MM.1S (cell line): Measurements from ENCODE around the gene ABCF3.

Experiments
- DNase-seq: peaks from one replicate; pipeline ENCODE4 v3.0.0-alpha.2; 2015
- H2AFZ ChIP-seq: fragments of 300-600 bp; sonication (generic); 2 replicates; pipeline ENCODE4 v1.6.0; 2016; ENCODE audit warnings: antibody characterized with exemption, low read length
- H3F3A ChIP-seq: fragments of 300-600 bp; sonication (generic); 2 replicates; pipeline ENCODE4 v1.6.1; 2016; ENCODE audit warnings: mild to moderate bottlenecking, antibody characterized with exemption, low read length, moderate library complexity, mixed read lengths; ENCODE audit not compliant: insufficient read depth
- H3K27ac ChIP-seq: fragments of 300-600 bp; sonication (generic); 2 replicates; pipeline ENCODE4 v1.5.1; 2016; ENCODE audit warnings: mild to moderate bottlenecking, low read length
- H3K27me3 ChIP-seq: fragments of 300-600 bp; sonication (generic); replicated peaks from 2 replicates; pipeline ENCODE4 v1.6.0; 2016; ENCODE audit warnings: low read length; ENCODE audit not compliant: insufficient read depth
- H3K36me3 ChIP-seq: fragments of 300-600 bp; sonication (generic); replicated peaks from 2 replicates; pipeline ENCODE4 v1.6.1; 2016; ENCODE audit warnings: mild to moderate bottlenecking, low read length, mixed read lengths; ENCODE audit not compliant: insufficient read depth
- H3K4me1 ChIP-seq: fragments of 300-600 bp; sonication (generic); 2 replicates; pipeline ENCODE4 v1.6.1; 2016; ENCODE audit warnings: low read length, mixed read lengths
- H3K4me2 ChIP-seq: fragments of 300-600 bp; sonication (generic); 2 replicates; pipeline ENCODE4 v1.6.0; 2016; ENCODE audit warnings: low read depth, low read length
- H3K4me3 ChIP-seq: fragments of 300-600 bp; sonication (generic); 2 replicates; pipeline ENCODE4 v1.5.1; 2016; ENCODE audit warnings: low read length, mixed read lengths
- H3K79me2 ChIP-seq: fragments of 300-600 bp; sonication (generic); 2 replicates; pipeline ENCODE4 v1.6.1; 2016; ENCODE audit warnings: mixed run types, low read length, mixed read lengths
- H3K9ac ChIP-seq: fragments of 300-600 bp; sonication (generic); 2 replicates; pipeline ENCODE4 v1.6.1; 2016; ENCODE audit warnings: low read length, mixed read lengths
- H3K9me2 ChIP-seq: fragments of 300-600 bp; sonication (generic); replicated peaks from 2 replicates; pipeline ENCODE4 v1.6.1; 2016; ENCODE audit warnings: mild to moderate bottlenecking, low read length, mixed read lengths; ENCODE audit not compliant: insufficient read depth
- H3K9me3 ChIP-seq: fragments of 300-600 bp; sonication (generic); replicated peaks from 2 replicates; pipeline ENCODE4 v1.6.1; 2016; ENCODE audit warnings: mild to moderate bottlenecking, low read length, mixed read lengths; ENCODE audit not compliant: insufficient read depth
- H4K20me1 ChIP-seq: fragments of 300-600 bp; sonication (generic); 2 replicates; pipeline ENCODE4 v1.6.1; 2016; ENCODE audit warnings: mild to moderate bottlenecking, low read length, moderate library complexity, mixed read lengths; ENCODE audit not compliant: insufficient read depth
- CTCF ChIP-seq: fragments of 300-600 bp; sonication (generic); IDR thresholded peaks from 2 replicates; pipeline ENCODE4 v1.5.1; 2016; ENCODE audit warnings: antibody characterized with exemption, low read length, mixed read lengths
- EZH2 ChIP-seq: fragments of 300-600 bp; sonication (generic); optimal IDR thresholded peaks from 2 replicates; pipeline ENCODE3; 2017; ENCODE audit warnings: low read depth, mild to moderate bottlenecking, antibody characterized with exemption, low read length, mixed read lengths
- EZH2phosphoT487 ChIP-seq: fragments of 300-600 bp; sonication (generic); IDR thresholded peaks from 2 replicates; pipeline ENCODE4 v1.6.1; 2018; ENCODE audit warnings: antibody characterized with exemption, low read length

Gene ABCF3

GRCh38 chr3:184173374-184173722 lies 12.7 kb upstream of the ABCF3 start:
- Histone ChIP-seq H3K9me3 (no peaks in the 10 kb centered on the region), H3K36me3 (no peaks in the 10 kb centered on the region), H3K4me2 (no peak overlapping the region), H3K27me3 (no peaks in the 10 kb centered on the region), H3F3A (0 out of 2 replicates have a peak, but pooled peaks cover 6% of the 10 kb centered on the region), H4K20me1 (no peaks in the 10 kb centered on the region), H3K4me3 (no peak overlapping the region), H3K4me1 (peaks cover 16% of the 10 kb centered on the region; the same call in 1 of the 2 replicates), H2AFZ (no peak overlapping the region), H3K79me2 (peaks cover 36% of the 10 kb centered on the region), H3K27ac (no peak overlapping the region), H3K9me2 (no peaks in the 10 kb centered on the region), H3K9ac (no peak overlapping the region)
- TF ChIP-seq CTCF: no peak
- TF ChIP-seq EZH2phosphoT487: no peak
- no peak for TF ChIP-seq EZH2
- no peak for DNase-seq

GRCh38 chr3:184174284-184174645 lies 11.7 kb upstream of the ABCF3 start:
- H3K36me3 ChIP-seq: no peaks in the 10 kb centered on the region
- no peak for TF ChIP-seq EZH2
- no peak for TF ChIP-seq EZH2phosphoT487
- no peaks in the 10 kb centered on the region for H3K9me3 ChIP-seq
- H3K27me3 ChIP-seq: no peaks in the 10 kb centered on the region
- DNase-seq: no peak
- H3F3A ChIP-seq: 0 out of 2 replicates have a peak, but pooled peaks cover 6% of the 10 kb centered on the region
- H4K20me1 ChIP-seq: no peaks in the 10 kb centered on the region
- peak overlapping the region; percentile 3; the same call in 1 of the 2 replicates for H3K4me3 ChIP-seq
- peaks cover 40% of the 10 kb centered on the region for H3K79me2 ChIP-seq
- H3K4me2 ChIP-seq: peak overlapping the region; percentile 38
- H2AFZ ChIP-seq: 0 out of 2 replicates have a peak overlapping the region, but pooled peaks have one; percentile 2
- H3K9me2 ChIP-seq: no peaks in the 10 kb centered on the region
- H3K4me1 ChIP-seq: peaks cover 16% of the 10 kb centered on the region; the same call in 1 of the 2 replicates
- H3K27ac ChIP-seq: no peak overlapping the region
- no peak overlapping the region for H3K9ac ChIP-seq

GRCh38 chr3:184174646-184175492 lies 11.1 kb upstream of the ABCF3 start, which contains the start of gene AP2M1:
Gene AP2M1 (plus strand): TSS chr3:184174855. CDS start chr3:184176994, 2,139 bp downstream.
- H2AFZ ChIP-seq: peak within 1 kb of the TSS; percentile 92
- H3K9me2 ChIP-seq: no peaks in the 10 kb centered on the region
- no peaks in the 10 kb centered on the region for H3K27me3 ChIP-seq
- H3K9me3 ChIP-seq: no peaks in the 10 kb centered on the region
- H3K27ac ChIP-seq: no peak within 1 kb of the TSS
- peak within 1 kb of the TSS; percentile 93 for H3K4me3 ChIP-seq
- no peaks in the 10 kb centered on the region for H4K20me1 ChIP-seq
- 0 out of 2 replicates have a peak, but pooled peaks cover 6% of the 10 kb centered on the region for H3F3A ChIP-seq
- H3K79me2 ChIP-seq: peaks cover 40% of the 10 kb centered on the region
- peak within 1 kb of the TSS; percentile 82 for H3K4me2 ChIP-seq
- H3K4me1 ChIP-seq: peaks cover 16% of the 10 kb centered on the region; the same call in 1 of the 2 replicates
- TF ChIP-seq EZH2phosphoT487: no peak
- 0 out of 2 replicates have a peak, but pooled peaks have one; percentile 6 for TF ChIP-seq CTCF
- TF ChIP-seq EZH2: no peak
- peak; percentile 100 for DNase-seq
- peak within 1 kb of the TSS; percentile 81 for H3K9ac ChIP-seq
- H3K36me3 ChIP-seq: no peaks in the 10 kb centered on the region
